H54 (cell line): Measurements from ENCODE around the gene LEMD2.

ENCODE experiments used
- DNase-seq: peaks from one replicate; pipeline ENCODE4 v3.0.0; 2011; ENCODE audit warnings: low spot score, mixed read lengths; ENCODE audit not compliant: insufficient read length
- FAIRE-seq: peaks from 3 replicates; lab custom pipeline; 2011; peaks lifted over from hg19 to GRCh38; lab: Jason Lieb, UNC
- POLR2A ChIP-seq: IDR thresholded peaks from 2 replicates; pipeline ENCODE4 v1.6.1; 2011; ENCODE audit warnings: low read depth, mild to moderate bottlenecking, low read length

The LEMD2 gene

DNA sequence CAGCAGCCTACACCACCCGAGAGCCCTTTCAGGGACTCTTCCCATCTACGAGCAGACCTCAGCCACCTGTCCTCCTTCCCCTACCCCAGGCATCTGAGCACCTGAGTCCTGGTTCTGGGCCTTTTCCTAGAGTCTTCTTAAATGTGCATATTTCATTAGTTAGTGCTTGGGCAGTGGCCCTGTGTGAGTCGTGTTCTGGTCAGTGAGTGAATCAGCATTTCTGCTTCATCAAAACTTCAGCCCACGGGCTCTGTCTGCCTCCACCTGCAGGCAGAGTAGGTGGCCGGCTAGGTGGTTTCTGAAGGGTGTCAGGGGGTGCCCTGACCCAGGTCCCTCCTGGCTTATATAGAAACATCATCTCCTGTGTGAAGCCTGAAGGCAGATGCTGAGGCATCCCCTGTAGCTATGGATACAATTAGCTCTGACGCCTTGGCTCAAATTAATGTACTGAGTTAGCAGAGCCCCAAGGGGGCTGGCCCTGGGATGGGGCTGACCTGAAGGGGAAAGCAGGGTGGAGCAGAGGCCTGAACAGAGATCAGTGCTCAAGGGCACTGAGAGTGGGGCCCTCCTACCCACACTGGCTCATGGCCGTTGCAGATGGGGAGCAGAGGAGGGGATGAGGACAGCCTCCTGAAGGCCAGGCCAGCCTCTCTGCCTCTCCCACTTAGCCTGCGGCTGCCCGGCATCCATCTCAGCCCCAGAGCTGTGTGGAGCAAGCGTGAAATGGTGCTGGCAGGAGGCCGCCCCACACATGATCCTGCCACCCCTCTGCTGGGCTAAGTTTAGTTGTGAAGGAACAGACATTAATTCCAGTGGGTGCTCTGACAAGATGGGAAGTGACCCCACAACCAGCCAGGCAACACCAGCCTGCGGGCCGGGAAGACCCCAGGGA is 55.9 kb downstream of the LEMD2 start:
- no peak for DNase-seq
- no peak for TF ChIP-seq POLR2A
- no peak for FAIRE-seq

DNA sequence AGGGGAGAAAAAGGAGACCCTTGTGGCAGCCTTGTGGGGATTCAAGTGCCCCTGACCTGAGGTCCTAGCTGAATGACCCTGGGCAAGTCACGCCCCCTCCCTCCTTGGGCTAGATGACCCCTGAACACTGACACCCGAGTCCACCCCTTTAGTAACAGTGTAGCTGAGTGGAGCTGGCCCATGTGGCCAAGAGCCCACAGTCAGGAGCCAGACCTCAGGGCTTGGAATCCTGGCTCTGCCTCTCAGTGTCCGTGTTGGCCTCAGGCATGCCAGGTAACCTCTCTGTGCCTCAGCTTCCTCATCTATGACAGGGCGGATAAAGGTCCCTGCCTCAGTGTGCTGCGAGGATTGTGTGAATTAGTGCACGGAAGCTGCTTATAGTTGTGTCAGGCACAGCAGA is 56.5 kb downstream of the LEMD2 start:
- FAIRE-seq (no peak), DNase-seq (no peak)
- no peak for TF ChIP-seq POLR2A

DNA sequence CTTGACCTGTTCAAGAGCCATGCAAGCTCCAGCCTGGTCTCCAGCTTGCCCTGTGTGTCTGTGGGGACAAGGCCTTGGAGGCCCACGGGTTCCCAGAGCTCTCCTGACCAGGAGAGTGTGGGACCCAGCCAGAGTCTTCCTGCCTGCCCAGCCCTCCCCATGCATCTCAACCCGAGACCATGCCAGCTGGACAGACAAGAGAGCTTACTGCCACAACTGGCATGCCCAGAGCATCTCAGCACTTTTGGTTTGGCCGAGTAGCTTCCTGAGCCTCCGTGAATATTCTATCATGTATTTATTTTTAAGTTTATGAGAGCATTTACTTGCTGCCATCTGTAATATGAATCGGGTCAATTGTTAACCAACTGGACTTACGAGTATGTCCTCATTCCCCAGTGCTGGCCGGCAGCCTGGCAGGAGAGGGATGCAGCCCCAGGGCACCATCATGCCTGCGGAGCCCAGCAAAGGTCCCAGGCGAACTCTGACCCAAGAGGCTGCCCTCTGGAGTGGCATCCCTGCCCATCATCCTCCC is 57.1 kb downstream of the LEMD2 start:
- FAIRE-seq (no peak), DNase-seq (no peak)
- no peak for TF ChIP-seq POLR2A

DNA sequence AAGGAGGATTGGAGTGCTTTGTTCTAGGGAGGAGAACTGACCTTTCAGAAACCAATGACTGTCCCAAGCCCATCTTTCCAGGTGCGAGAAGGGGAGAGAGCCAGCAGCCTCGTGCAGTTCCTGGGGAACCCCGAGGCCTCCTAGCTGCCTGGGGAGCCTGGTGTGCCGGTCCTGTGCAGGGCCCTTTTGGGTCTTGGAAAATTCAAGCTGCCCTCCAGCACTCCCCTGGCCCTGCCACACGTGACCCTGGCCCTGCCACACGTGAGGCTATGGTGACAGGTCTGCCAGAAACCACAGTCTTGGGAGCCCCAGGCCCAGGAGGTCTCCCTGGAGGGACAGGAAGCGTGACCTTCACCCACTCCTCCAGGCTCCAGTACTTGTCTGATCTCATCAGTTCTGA is 57.9 kb downstream of the LEMD2 start:
- no peak for DNase-seq
- FAIRE-seq, result no peak
- no peak for TF ChIP-seq POLR2A

DNA sequence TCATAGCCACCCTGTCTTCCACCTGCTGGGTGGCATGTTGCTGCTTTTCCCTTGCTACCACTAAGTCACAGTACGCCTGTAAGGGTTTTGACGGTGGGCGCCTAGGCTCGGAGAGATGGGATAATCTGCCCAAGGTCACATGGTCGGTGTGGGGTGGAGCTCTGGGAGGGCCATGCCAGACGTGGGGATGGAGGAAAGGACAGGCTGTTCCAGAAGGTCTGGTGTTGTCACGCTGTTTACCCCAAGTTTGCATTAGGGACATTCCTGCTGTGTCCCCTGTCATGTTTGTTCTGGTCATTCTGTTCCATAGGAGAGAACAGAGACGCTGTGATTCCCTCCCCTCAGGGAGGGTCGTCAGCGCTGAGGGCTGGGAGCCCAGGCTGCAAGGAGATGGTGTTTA is 58.3 kb downstream of the LEMD2 start:
- DNase-seq (no peak), FAIRE-seq (no peak)
- TF ChIP-seq POLR2A, result no peak

DNA sequence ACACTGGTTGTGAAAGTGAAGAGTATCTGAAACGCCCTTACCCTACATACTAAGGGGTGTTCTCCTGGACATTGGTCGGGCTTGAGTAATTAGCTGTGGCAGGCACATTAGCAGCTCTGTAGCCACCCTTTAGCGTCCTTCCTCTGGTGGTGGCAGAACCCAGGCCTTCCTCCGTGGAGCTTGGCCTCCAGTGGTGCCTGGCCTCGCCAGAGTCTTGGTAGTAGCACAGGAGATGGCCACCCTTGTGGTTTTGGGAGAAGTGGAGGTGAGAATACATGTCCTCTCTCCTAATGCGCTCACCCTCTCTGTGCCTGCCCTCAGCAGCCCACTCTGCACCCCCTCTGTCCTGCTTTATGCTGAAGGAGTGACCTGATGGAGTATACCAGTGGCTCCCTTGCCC is 59.9 kb downstream of the LEMD2 start:
- FAIRE-seq, result no peak
- DNase-seq, result no peak

DNA sequence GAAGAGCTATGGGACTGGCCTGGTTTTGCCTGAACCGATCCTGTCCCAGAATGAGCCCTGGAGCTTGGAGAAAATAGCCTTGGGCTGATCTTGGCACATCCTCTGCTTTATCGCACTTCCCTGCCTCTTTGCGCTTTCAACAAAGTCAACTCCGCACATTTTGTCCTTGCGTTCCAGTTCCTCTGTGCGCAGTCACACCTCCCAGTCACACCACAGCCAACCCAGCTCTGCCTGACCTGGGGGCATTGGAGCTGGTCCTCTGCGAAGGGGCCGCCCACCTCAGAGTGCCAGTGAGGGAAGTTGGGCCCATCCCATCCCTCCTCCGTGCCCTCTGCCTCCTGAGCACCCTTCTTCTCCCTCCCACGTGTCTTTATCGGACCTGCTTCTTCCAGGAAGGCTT is 60.5 kb downstream of the LEMD2 start:
- TF ChIP-seq POLR2A, result no peak
- no peak for FAIRE-seq
- DNase-seq, result no peak

More for the DNA sequence above, 59.9 kb downstream of the LEMD2 start:
- TF ChIP-seq POLR2A, result no peak

DNA sequence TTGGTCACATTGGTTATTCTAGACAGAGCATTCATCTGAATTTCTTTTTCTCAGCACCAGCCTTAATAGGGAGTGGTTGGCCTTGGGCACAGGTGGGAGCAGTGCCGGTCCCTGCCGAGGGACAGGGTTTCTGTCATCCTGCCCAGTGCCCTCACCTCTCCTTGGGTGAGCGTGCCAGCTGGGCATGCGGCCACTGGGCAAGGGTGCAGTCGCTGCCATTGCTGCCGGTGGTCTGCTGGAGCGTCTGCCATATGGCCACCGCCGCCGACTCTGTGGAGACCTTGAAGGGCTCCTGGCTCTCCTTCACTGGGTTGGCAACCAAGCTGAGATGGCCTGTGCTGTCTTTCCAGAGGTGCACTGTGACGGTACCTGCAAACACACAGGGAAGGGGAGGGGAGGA is 61.0 kb downstream of the LEMD2 start:
- FAIRE-seq (no peak), DNase-seq (no peak)
- TF ChIP-seq POLR2A, result no peak

DNA sequence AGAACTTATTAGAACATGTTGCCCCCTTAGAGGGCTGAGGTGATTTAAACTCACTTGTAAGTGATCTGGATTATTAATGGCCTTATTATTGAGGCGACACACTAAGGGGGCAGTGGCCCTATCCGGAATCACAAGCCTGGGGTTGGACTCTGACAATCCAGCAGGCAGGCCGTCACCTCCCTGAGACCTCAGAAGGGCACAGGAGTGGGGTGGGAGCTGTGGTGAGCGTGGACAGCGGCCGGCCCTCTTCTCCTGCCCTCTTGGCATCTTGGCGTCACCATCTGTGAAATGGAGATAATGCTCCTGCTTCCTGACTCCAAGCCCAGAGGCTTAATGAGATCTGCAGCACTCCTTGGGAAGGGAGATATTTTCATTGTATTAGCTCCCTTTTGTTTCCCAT is 61.8 kb downstream of the LEMD2 start:
- DNase-seq (no peak), FAIRE-seq (no peak)
- no peak for TF ChIP-seq POLR2A

DNA sequence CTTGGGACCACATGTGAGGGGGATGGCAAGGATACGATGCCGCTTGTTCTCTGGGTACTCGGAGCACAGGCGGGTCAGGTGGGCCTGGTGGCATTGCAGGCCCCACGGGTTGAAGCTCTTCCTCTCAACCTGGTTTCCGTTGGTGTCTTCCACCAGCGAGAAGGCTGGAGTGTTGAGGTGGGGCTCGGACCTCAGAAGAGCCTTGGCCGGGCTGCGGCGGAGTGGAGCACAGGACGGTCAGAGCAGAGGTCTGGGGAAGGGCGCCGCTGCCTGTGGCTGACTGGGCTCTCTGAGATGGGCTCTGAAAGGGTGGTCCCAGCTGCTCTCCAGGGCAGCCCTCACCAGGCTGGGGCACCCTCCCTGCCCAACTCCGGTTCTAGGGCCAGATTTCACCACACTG is 62.2 kb downstream of the LEMD2 start:
- DNase-seq (no peak), FAIRE-seq (no peak)
- TF ChIP-seq POLR2A, result no peak

DNA sequence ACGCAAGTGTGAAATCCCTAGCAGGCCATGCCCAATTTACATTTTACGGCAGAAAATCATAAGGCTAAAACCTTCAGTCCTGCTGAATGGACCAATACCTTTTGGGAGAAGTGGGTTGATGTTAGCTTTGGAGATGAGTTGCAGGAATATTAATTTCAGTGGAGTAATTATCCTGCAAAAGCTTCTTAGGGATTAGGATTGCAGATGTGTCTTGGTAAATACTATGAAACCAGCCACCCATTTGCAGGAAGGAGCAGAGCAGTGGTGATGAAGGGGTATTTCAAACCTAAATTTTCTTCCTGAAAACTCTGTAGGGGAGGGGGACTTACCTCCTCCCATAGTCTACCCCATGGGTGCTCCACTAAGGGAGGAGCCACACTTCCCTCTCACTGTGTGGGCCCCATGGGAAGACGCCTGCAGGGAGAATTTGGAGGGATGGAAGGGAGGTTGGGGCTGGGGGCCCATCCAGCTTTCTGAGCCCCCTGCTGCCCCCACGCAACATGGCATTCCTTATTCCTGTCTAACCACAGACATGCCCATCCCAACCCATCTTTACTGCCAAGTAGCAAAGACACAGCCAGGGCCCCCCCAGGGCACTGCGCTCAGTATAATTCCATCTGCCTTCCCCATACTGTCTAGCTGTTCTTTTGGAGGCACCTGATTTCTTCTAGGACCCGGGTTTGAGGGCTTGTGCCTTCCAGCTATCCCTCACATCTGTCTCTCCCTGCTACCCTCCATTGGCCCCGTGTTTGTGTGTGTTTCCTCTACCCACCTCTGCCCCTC is 62.8 kb downstream of the LEMD2 start:
- FAIRE-seq (no peak), DNase-seq (no peak)
- no peak for TF ChIP-seq POLR2A

DNA sequence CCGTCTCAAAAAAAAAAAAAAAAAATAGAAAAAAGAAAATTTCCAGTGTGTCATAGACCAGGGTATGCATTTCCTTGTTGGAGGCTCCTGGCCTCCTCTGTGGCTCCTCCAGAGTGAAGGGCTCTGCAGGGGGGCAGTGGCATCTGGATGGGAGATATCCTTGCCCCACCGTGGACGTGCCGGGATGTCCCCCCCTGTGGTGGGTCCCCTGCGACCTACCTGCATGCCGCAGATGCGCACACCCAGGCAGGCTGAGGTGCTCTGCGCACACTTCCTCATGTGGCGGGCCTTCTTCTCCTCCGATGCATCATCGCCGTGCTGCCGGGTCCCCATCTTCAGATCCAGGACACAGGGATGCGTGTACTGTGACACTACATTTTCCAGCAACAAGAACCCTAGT is 63.7 kb downstream of the LEMD2 start:
- no peak for DNase-seq
- FAIRE-seq, result no peak
- TF ChIP-seq POLR2A, result no peak

DNA sequence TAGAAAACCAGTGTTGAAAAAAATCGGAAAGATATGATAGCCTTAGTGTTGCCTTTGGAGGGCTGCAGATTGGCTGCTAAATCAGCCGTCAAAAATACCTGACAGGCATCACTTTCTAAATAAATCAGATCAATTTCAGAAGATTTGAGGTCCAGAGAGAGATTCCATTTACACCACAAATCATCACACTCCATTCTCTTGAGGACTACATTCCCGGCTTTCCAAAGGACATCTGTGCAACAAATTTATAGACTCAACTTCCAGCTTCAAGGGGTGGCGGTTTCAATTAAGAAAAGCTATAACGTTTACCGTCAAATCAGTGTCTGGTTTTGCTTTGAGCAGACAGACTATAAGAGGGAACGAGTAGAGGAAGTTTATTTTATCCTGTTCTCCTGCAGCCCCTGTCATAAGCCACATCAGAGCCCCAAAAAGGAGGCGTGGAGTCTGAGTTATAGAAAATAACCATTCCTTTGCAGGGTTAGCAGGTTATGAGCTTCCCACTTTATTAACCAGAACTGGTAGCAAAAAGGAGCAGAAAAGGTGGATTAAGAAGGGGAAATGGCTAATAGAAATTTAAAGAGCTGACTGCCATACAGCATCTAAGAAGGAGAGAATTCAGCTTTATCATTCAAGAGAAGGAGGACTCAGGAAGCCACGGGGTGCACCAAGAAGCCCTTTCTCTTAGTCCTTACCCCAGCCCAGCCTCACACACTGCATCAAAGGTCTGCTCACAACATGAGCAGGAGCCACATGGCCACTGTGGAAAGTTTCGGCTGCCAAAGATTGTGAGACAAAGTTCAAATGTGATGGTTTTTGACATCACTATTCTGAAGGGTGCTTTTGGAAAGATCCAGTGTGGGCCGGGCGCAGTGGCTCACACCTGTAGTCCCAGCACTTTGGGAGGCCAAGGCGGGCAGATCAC is 64.6 kb downstream of the LEMD2 start:
- no peak for FAIRE-seq
- TF ChIP-seq POLR2A, result no peak
- DNase-seq, result no peak
